MCF 10A (cell line): ENCODE results near the gene BRICD5. TPM values are rescaled to one million over a fixed set of nuclear protein-coding genes. Genes with fewer than 3 reads are reported as not detected.

Source experiments
- BruUV-seq: library from RNA; stranded (reverse); fragments of 400-500 nt; replicated peaks from 2 replicates; lab custom pipeline; 2021; lab: Mats Ljungman, UMichigan
- CTCF ChIA-PET: fragments of 300-600 bp; sonication (Branson Sonifier 250); formaldehyde crosslinking; extraction: SDS; loops from one replicate; lab custom pipeline; 2021; ENCODE audit warnings: antibody characterized with exemption, inconsistent platforms; lab: Yijun Ruan, JAX
- POLR2A ChIA-PET: fragments of 300-600, 350-650 bp; sonication (Branson Sonifier 250); formaldehyde crosslinking; extraction: SDS; loops from one replicate; lab custom pipeline; 2020; ENCODE audit warnings: antibody characterized with exemption, inconsistent platforms; lab: Yijun Ruan, JAX
- DNase-seq: peaks from one replicate; pipeline ENCODE4 v3.0.0-alpha.2; 2018; ENCODE audit not compliant: unreplicated experiment
- H3K27ac Mint-ChIP-seq: one replicate; pipeline ENCODE4 v1.8.0; 2022; ENCODE audit warnings: mild to moderate bottlenecking, low read depth, mixed read lengths; ENCODE audit not compliant: unreplicated experiment
- H3K27me3 Mint-ChIP-seq: one replicate; pipeline ENCODE4 v1.8.0; 2022; ENCODE audit warnings: mixed read lengths; ENCODE audit not compliant: insufficient read depth, unreplicated experiment
- H3K36me3 Mint-ChIP-seq: one replicate; pipeline ENCODE4 v1.8.0; 2022; ENCODE audit warnings: mild to moderate bottlenecking, moderate library complexity, mixed read lengths; ENCODE audit not compliant: insufficient read depth, unreplicated experiment
- H3K4me1 Mint-ChIP-seq: one replicate; pipeline ENCODE4 v1.8.0; 2022; ENCODE audit warnings: mixed read lengths; ENCODE audit not compliant: insufficient read depth, unreplicated experiment
- H3K4me3 Mint-ChIP-seq: one replicate; pipeline ENCODE4 v1.8.0; 2022; ENCODE audit warnings: mild to moderate bottlenecking, moderate library complexity, mixed read lengths; ENCODE audit not compliant: unreplicated experiment
- H3K9me3 Mint-ChIP-seq: one replicate; pipeline ENCODE4 v1.8.0; 2022; ENCODE audit warnings: mixed read lengths; ENCODE audit not compliant: unreplicated experiment
- intact Hi-C: fragments of 100-400 bp; cut with micrococcal nuclease; formaldehyde crosslinking; loops from 2 replicates; pipeline ENCODE4 v1.14.1; 2022
- total RNA-seq: library from RNA; stranded (reverse); gene quantifications from 2 replicates; pipeline ENCODE4 v1.2.3, GENCODE V29; 2022
- TF ChIP-seq, protein P1 (sequence below): fragments of 200-600 bp; IDR thresholded peaks from one replicate; pipeline ENCODE4 v1.8.0; 2022; ENCODE audit warnings: antibody characterized with exemption, mild to moderate bottlenecking; ENCODE audit not compliant: unreplicated experiment

The BRICD5 gene
- total RNA-seq, 1 experiment from 2014 or later, result 4.6 TPM

DNA sequence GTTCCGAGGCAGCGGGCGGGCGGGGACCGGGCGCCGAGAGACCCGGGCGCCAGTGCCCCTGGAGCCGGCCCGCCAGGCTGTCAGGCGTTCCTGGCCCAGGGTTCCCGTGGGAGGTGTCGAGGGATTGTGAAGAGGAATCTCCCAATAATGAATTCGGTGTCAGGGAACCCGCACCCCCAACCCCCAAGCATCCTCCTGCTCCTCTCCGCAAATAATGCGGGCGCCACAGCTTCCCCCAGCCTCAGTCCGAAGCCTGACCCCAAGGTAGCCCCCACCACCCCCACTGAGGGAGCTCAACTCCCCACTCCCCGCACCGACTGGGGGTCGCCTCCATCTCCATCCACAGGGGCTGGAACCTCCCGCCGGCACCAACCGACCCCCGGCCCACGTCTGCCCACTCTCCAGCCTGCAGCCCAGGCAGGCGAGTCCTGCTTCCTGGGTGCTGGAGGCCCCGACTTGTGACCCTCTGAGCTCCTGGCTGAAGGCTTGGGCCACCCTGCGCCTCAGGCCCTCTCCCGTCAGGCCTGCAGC lies 13.6 kb downstream of the BRICD5 start:
- no peak overlapping the region for H3K27ac Mint-ChIP-seq
- no peaks in the 10 kb centered on the region for H3K9me3 Mint-ChIP-seq
- BruUV-seq, result no TSS peak
- no peak for DNase-seq
- no peaks in the 10 kb centered on the region for H3K36me3 Mint-ChIP-seq
- peak overlapping the region; percentile 33 for H3K4me3 Mint-ChIP-seq
- intact Hi-C loops, result no loop called here
- POLR2A ChIA-PET, result interaction anchor here (1.2 to 1.6 kb wide), 2 partner anchors 18 to 42 kb away, joined by 3 to 6 read pairs; partner anchors contain the start of genes PGP and TRAF7
- no peaks in the 10 kb centered on the region for H3K4me1 Mint-ChIP-seq
- TF ChIP-seq, protein P1, sequence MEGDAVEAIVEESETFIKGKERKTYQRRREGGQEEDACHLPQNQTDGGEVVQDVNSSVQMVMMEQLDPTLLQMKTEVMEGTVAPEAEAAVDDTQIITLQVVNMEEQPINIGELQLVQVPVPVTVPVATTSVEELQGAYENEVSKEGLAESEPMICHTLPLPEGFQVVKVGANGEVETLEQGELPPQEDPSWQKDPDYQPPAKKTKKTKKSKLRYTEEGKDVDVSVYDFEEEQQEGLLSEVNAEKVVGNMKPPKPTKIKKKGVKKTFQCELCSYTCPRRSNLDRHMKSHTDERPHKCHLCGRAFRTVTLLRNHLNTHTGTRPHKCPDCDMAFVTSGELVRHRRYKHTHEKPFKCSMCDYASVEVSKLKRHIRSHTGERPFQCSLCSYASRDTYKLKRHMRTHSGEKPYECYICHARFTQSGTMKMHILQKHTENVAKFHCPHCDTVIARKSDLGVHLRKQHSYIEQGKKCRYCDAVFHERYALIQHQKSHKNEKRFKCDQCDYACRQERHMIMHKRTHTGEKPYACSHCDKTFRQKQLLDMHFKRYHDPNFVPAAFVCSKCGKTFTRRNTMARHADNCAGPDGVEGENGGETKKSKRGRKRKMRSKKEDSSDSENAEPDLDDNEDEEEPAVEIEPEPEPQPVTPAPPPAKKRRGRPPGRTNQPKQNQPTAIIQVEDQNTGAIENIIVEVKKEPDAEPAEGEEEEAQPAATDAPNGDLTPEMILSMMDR, result no peak
- H3K27me3 Mint-ChIP-seq, result no peaks in the 10 kb centered on the region
- CTCF ChIA-PET, result interaction anchor here (0.6 to 0.7 kb wide), 2 partner anchors 304 to 484 kb away, joined by 4 read pairs; no protein-coding TSS in a partner anchor

DNA sequence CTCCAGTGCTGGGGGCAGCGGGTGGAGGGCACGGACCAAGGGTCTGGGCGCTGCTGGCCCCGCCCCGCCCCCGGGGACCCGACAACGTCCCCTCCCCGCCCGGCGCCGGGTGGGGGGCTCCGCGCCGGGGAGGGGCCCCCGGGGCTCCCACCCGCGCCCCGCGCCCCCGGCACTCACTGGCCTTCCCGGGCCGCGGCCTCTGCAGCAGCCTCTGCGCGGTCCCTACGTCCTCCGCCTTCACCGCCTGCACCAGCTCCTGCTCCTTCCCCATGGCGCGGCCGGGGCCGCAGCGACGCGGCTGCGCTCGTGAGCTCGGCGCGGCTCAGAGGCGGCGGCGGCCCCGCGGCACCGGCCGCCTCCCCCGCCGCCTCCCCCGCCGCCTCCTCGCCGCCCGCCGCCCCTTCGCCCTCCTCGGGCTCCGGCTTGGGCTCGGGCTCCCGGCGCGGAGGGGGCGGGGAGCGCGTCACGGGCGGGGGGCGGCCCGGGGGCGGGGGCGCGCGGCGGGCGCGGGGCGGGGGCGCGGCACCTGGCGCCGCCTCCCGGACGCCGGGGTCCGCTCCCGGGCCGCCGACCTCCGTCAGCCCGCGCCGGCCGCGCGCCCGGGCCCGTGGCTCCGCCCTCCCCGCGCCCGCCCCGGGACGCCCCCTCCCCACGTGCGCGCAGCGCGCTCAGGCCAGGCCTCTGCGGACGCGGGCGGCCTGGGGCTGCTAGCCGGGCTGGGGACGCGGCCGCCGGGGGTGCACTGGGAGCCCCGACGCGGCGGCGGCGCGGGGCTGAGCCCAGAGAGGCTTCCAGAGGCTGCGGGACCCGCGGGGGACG lies 14.3 kb downstream of the BRICD5 start, which contains the start of gene CASKIN1:
TSS of gene CASKIN1 (minus strand) at position 444 of the 819 bp plus-strand sequence. CDS start at position 271, 173 bp downstream.
- DNase-seq, result no peak
- Mint-ChIP-seq H3K9me3 (no peaks in the 10 kb centered on the region), H3K36me3 (no peaks in the 10 kb centered on the region), H3K27ac (no peak within 1 kb of the TSS), H3K4me1 (no peaks in the 10 kb centered on the region), H3K27me3 (no peaks in the 10 kb centered on the region), H3K4me3 (peak within 1 kb of the TSS; percentile 33)
- POLR2A ChIA-PET, result interaction anchor here (1.2 to 2.3 kb wide), 3 partner anchors 18 to 55 kb away, joined by 3 to 14 read pairs (median 6); partner anchors contain the start of genes ECI1, PGP and TRAF7
- intact Hi-C loops, result no loop called here
- BruUV-seq, result no TSS peak
- CTCF ChIA-PET, result interaction anchor here (0.6 to 2.1 kb wide), 3 partner anchors 55 to 485 kb away, joined by 4 to 7 read pairs (median 7); partner anchors contain the start of gene ECI1
- TF ChIP-seq, protein P1, result no peak

DNA sequence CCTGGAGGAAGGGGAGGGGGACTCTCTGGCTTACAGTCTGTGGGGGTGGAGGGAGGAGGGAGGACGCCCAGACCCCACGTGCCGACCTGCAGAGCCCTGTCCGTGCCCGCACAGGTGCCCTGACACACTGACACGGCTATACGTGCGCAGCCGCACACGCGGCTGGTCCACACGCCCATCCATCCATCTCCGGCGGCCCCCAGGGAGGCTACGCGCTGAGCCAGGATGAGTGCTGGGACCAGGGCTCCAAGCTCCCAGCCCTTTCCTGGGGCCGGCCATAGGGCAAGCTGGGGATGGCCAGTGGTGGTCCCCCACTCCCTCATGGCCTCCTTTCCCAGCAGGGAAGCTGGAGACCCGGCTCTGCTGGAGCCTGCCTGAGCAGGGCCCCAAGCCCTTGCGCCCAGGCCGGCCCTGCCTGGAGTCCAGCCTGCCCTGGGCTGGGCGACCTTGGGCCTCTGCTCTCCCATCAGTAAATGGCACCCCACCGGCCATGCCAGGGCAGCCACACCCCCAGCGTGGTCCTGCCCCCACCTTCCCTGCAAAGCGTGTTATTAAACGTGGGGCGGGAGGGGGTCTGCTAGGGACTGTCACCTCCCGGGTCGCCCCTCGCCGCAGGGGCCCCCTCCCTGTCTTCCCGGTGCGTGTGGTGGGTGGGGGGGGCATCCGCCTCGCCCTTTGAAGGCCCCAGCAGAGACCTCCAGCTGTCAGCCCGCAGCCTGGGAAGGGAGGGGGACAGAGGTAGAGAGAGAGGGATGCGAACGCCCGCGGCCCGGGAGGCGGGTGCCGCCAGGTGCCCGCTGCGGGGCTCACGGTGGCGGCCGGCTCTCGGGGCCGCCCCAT lies 15.1 kb downstream of the BRICD5 start:
- H3K4me1 Mint-ChIP-seq, result no peaks in the 10 kb centered on the region
- no peak for DNase-seq
- BruUV-seq, result no TSS peak
- no peaks in the 10 kb centered on the region for H3K36me3 Mint-ChIP-seq
- ChIA-PET CTCF (interaction anchor here (0.7 to 2.1 kb wide), 14 partner anchors 9 to 286 kb away, joined by 3 to 8 read pairs (median 4); partner anchors contain the start of gene ECI1), POLR2A (interaction anchor here (0.7 to 2.6 kb wide), 8 partner anchors 9 to 301 kb away, joined by 3 to 22 read pairs (median 4); partner anchors contain the start of genes ECI1, MLST8, NTHL1 and TRAF7)
- H3K4me3 Mint-ChIP-seq, result no peak overlapping the region
- intact Hi-C loops, result loop anchor here (2.0 kb wide), 1 partner anchor 305 kb away; no protein-coding TSS in a partner anchor
- no peaks in the 10 kb centered on the region for H3K27me3 Mint-ChIP-seq
- TF ChIP-seq, protein P1, result no peak
- no peak overlapping the region for H3K27ac Mint-ChIP-seq
- H3K9me3 Mint-ChIP-seq, result no peaks in the 10 kb centered on the region
